Measurements from ENCODE around the gene NFKBIE.

GRCh38 chr6:44291841-44292240 lies 26.5 kb upstream of the NFKBIE start:
- TF ChIP-seq POLR2A (IDR thresholded peaks at IDR 0.05) (no peak), POLR2AphosphoS5 (IDR thresholded peaks at IDR 0.05; ENCODE audit: insufficient read depth in 1 of 2, low read depth in 1 of 2) (no peak)
- TF ChIP-seq, protein P1, sequence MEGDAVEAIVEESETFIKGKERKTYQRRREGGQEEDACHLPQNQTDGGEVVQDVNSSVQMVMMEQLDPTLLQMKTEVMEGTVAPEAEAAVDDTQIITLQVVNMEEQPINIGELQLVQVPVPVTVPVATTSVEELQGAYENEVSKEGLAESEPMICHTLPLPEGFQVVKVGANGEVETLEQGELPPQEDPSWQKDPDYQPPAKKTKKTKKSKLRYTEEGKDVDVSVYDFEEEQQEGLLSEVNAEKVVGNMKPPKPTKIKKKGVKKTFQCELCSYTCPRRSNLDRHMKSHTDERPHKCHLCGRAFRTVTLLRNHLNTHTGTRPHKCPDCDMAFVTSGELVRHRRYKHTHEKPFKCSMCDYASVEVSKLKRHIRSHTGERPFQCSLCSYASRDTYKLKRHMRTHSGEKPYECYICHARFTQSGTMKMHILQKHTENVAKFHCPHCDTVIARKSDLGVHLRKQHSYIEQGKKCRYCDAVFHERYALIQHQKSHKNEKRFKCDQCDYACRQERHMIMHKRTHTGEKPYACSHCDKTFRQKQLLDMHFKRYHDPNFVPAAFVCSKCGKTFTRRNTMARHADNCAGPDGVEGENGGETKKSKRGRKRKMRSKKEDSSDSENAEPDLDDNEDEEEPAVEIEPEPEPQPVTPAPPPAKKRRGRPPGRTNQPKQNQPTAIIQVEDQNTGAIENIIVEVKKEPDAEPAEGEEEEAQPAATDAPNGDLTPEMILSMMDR (IDR thresholded peaks at IDR 0.05) = no peak
